Body of pancreas (tissue), 4 donors: ENCODE results near the gene SYNE1.

Experiments used
- CTCF ChIP-seq, 7 experiments: fragments of 450-650 bp in 4 of 7; fragments of 200-600 bp in 3 of 7; sonication (generic) in 3 of 7; IDR thresholded peaks; one replicate each; pipeline ENCODE4 v1.5.1; 2016 to 2019; ENCODE audit warnings: antibody characterized with exemption in 7 of 7
- POLR2A ChIP-seq, 3 donors: fragments of 450-650 bp; IDR thresholded peaks; one replicate each; pipeline ENCODE4 v1.6.1; 2016; ENCODE audit warnings: antibody characterized with exemption in 3 of 3, mild to moderate bottlenecking in 2 of 3

GRCh38 chr6:152540381-152540780 is 96.8 kb downstream of the SYNE1 start:
- TF ChIP-seq CTCF (IDR thresholded peaks at IDR 0.05) (no peak), POLR2A (IDR thresholded peaks at IDR 0.05) (no peak)
